ENCODE measurements around the gene AGBL1.

The AGBL1 gene

DNA sequence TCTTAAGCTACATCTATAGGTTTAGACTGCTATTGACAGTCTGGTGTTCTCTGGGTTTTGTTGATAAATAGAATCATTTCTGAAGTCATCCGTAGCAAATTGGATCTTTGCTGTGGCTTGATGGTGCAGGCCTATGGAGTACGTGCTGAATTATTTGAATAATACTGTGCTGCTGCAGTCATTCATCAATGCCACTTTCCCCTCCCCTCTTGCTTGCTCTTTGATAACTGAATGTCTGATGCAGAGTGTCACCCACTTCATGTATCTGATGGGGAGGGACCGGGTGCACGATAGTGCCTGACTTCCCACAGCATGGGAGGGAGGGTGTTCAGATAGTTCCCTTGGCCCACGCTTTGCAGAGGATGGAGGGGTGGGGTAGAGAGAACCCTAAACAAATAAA lies 179.9 kb downstream of the AGBL1 start:
- no peak for TF ChIP-seq GABPA (IDR thresholded peaks at IDR 0.05; ENCODE audit: low read depth)
- no peak for TF ChIP-seq SPI1 (IDR thresholded peaks at IDR 0.05; ENCODE audit: borderline replicate concordance, low read depth)
- no peak for TF ChIP-seq POLR2AphosphoS5 (IDR thresholded peaks at IDR 0.05; ENCODE audit: low read depth)
- TF ChIP-seq, protein P1, sequence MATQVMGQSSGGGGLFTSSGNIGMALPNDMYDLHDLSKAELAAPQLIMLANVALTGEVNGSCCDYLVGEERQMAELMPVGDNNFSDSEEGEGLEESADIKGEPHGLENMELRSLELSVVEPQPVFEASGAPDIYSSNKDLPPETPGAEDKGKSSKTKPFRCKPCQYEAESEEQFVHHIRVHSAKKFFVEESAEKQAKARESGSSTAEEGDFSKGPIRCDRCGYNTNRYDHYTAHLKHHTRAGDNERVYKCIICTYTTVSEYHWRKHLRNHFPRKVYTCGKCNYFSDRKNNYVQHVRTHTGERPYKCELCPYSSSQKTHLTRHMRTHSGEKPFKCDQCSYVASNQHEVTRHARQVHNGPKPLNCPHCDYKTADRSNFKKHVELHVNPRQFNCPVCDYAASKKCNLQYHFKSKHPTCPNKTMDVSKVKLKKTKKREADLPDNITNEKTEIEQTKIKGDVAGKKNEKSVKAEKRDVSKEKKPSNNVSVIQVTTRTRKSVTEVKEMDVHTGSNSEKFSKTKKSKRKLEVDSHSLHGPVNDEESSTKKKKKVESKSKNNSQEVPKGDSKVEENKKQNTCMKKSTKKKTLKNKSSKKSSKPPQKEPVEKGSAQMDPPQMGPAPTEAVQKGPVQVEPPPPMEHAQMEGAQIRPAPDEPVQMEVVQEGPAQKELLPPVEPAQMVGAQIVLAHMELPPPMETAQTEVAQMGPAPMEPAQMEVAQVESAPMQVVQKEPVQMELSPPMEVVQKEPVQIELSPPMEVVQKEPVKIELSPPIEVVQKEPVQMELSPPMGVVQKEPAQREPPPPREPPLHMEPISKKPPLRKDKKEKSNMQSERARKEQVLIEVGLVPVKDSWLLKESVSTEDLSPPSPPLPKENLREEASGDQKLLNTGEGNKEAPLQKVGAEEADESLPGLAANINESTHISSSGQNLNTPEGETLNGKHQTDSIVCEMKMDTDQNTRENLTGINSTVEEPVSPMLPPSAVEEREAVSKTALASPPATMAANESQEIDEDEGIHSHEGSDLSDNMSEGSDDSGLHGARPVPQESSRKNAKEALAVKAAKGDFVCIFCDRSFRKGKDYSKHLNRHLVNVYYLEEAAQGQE (IDR thresholded peaks at IDR 0.05; ENCODE audit: insufficient replicate concordance, low read depth): no peak
- TF ChIP-seq, protein P2, sequence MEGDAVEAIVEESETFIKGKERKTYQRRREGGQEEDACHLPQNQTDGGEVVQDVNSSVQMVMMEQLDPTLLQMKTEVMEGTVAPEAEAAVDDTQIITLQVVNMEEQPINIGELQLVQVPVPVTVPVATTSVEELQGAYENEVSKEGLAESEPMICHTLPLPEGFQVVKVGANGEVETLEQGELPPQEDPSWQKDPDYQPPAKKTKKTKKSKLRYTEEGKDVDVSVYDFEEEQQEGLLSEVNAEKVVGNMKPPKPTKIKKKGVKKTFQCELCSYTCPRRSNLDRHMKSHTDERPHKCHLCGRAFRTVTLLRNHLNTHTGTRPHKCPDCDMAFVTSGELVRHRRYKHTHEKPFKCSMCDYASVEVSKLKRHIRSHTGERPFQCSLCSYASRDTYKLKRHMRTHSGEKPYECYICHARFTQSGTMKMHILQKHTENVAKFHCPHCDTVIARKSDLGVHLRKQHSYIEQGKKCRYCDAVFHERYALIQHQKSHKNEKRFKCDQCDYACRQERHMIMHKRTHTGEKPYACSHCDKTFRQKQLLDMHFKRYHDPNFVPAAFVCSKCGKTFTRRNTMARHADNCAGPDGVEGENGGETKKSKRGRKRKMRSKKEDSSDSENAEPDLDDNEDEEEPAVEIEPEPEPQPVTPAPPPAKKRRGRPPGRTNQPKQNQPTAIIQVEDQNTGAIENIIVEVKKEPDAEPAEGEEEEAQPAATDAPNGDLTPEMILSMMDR (IDR thresholded peaks at IDR 0.05; ENCODE audit: insufficient read depth, low read length): no peak
- DNase-seq (ENCODE audit: low read depth in 1 of 2, low spot score in 1 of 2): no peak
- Histone ChIP-seq H3K4me3 (replicated peaks; ENCODE audit: insufficient read depth, low read length) (no peak overlapping the region), H3K27me3 (ENCODE audit: insufficient read depth, poor library complexity, severe bottlenecking) (no peaks in the 10 kb centered on the region), H3K27ac (replicated peaks) (no peak overlapping the region)

DNA sequence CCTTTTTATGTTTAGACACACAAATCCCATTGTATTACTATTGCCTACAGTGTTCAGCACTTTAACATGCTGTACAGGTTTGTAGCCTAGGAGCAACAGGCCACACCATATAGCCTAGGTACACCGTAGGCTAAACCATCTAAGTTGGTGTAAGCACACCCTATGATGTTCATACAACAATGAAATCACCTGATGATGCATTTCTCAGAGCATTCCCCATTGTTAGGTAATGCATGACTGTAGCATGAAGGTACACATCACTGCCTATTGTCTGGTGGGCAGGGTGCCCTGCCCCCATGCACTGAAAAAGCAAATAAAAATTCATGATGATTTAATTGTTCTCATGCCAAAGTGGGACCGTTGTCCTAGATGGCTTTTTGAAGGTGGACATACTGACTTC lies 183.6 kb downstream of the AGBL1 start:
- Histone ChIP-seq H3K27me3 (ENCODE audit: insufficient read depth, poor library complexity, severe bottlenecking) (no peaks in the 10 kb centered on the region), H3K4me3 (replicated peaks; ENCODE audit: insufficient read depth, low read length) (no peak overlapping the region), H3K27ac (replicated peaks) (no peak overlapping the region)
- TF ChIP-seq, protein P2 (IDR thresholded peaks at IDR 0.05; ENCODE audit: insufficient read depth, low read length): no peak
- TF ChIP-seq POLR2AphosphoS5 (IDR thresholded peaks at IDR 0.05; ENCODE audit: low read depth) (no peak), SPI1 (IDR thresholded peaks at IDR 0.05; ENCODE audit: borderline replicate concordance, low read depth) (no peak), GABPA (IDR thresholded peaks at IDR 0.05; ENCODE audit: low read depth) (no peak)
- TF ChIP-seq, protein P1 (IDR thresholded peaks at IDR 0.05; ENCODE audit: insufficient replicate concordance, low read depth): no peak
- DNase-seq (ENCODE audit: low read depth in 1 of 2, low spot score in 1 of 2): no peak

DNA sequence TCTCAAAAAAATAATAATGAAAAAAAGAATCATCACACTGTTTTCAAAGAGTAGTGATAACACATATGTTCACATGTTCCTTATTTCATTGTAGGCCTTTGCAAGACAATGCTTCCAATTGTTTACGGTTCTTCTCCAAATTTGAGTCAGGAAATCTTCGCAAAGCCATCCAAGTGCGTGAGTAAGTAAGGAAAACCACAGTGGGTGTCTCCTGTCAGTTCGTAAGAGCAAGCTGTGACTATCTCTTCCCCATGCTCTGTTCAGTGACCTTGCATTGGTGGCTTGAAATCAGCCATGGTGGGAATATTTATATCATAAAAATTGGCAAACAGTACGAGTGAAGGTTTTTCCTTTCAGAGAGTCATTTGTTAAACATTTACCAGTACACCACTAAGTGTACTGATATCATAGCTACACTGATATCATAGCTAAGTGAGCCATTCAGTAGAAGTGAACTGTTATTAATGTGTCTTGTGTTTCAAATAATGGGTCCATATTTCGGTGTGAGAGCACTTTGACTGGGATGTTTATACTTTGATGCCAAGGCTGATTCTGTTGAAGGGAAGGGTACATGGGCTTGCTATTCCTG lies 187.3 kb downstream of the AGBL1 start:
- H3K27me3 ChIP-seq (ENCODE audit: insufficient read depth, poor library complexity, severe bottlenecking): no peaks in the 10 kb centered on the region
- TF ChIP-seq GABPA (IDR thresholded peaks at IDR 0.05; ENCODE audit: low read depth): no peak
- TF ChIP-seq, protein P2 (IDR thresholded peaks at IDR 0.05; ENCODE audit: insufficient read depth, low read length): no peak
- TF ChIP-seq, protein P1 (IDR thresholded peaks at IDR 0.05; ENCODE audit: insufficient replicate concordance, low read depth): no peak
- no peak for TF ChIP-seq POLR2AphosphoS5 (IDR thresholded peaks at IDR 0.05; ENCODE audit: low read depth)
- TF ChIP-seq SPI1 (IDR thresholded peaks at IDR 0.05; ENCODE audit: borderline replicate concordance, low read depth): no peak
- DNase-seq (ENCODE audit: low read depth in 1 of 2, low spot score in 1 of 2): no peak
- no peak overlapping the region for H3K27ac ChIP-seq (replicated peaks)
- no peak overlapping the region for H3K4me3 ChIP-seq (replicated peaks; ENCODE audit: insufficient read depth, low read length)

All from HL-60 (cell line).